ENCODE data around the gene NCOA3.

The NCOA3 gene

GRCh38 chr20:47684306-47685080, 182.8 kb downstream of the NCOA3 start:
- no peak for DNase-seq

- no peak for DNase-seq
Measured at GRCh38 chr20:47686545-47686944, 184.9 kb downstream of the NCOA3 start.

GRCh38 chr20:47687095-47687987, 185.7 kb downstream of the NCOA3 start:
- DNase-seq = no peak

- DNase-seq = no peak
Measured at GRCh38 chr20:47688385-47689381, 187.0 kb downstream of the NCOA3 start.

- no peak for DNase-seq
Measured at GRCh38 chr20:47689731-47690130, 188.0 kb downstream of the NCOA3 start.

GRCh38 chr20:47691625-47692024, 189.9 kb downstream of the NCOA3 start:
- DNase-seq = no peak

- DNase-seq = no peak
Measured at GRCh38 chr20:47694021-47694818, 192.5 kb downstream of the NCOA3 start.

GRCh38 chr20:47696856-47697255, 195.2 kb downstream of the NCOA3 start:
- DNase-seq = no peak

GRCh38 chr20:47698142-47698541, 196.5 kb downstream of the NCOA3 start:
- DNase-seq = no peak

GRCh38 chr20:47699818-47700217, 198.1 kb downstream of the NCOA3 start:
- no peak for DNase-seq

GRCh38 chr20:47700327-47700726, 198.6 kb downstream of the NCOA3 start:
- no peak for DNase-seq

GRCh38 chr20:47701612-47702011, 199.9 kb downstream of the NCOA3 start:
- DNase-seq = no peak

- DNase-seq = no peak
Measured at GRCh38 chr20:47703748-47704147, 202.1 kb downstream of the NCOA3 start.

- no peak for DNase-seq
Measured at GRCh38 chr20:47704746-47705496, 203.2 kb downstream of the NCOA3 start.

- no peak for DNase-seq
Measured at GRCh38 chr20:47705497-47705856, 203.8 kb downstream of the NCOA3 start.

GRCh38 chr20:47706345-47706744, 204.7 kb downstream of the NCOA3 start:
- no peak for DNase-seq
